SW480 (cell line): ENCODE results near the gene RNU1-2.
"Not testable (repeated sequence)": the region's sequence is repeated elsewhere in the genome, so short reads cannot be mapped to it uniquely, and the experiment has no call there.

Source experiments
- DNase-seq: peaks from one replicate; pipeline ENCODE4 v3.0.0-alpha.2; 2016; ENCODE audit warnings: low spot score

RNU1-2 gene

GRCh38 chr1:16911851-16912721 lies 16.3 kb downstream of the RNU1-2 start:
- DNase-seq: not testable (repeated sequence)

- not testable (repeated sequence) for DNase-seq
Measured at GRCh38 chr1:16912742-16913141, 17.0 kb downstream of the RNU1-2 start.

- no peak for DNase-seq
Measured at GRCh38 chr1:16913181-16913832, 17.5 kb downstream of the RNU1-2 start.

GRCh38 chr1:16913833-16914662 lies 18.3 kb downstream of the RNU1-2 start:
- peak; percentile 88 for DNase-seq

- not testable (repeated sequence) for DNase-seq
Measured at GRCh38 chr1:16914928-16915626, 19.3 kb downstream of the RNU1-2 start.

DNA sequence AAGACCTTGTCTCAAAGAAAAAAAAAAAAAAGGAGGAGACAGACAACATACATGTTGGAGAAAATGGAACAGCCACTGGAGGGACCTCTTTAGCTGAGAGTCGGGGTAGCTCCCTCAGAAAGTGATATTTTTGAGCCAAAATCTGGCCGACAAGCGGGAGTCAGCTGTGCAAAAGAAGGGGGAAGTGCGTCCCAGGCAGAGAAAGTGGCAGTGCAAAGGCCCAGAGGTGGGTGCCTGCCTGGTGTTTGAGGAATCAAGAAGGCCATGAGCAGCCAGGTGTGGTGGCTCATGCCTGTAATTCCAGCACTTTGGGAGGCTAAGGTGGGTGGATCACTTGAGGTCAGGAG lies 19.8 kb downstream of the RNU1-2 start:
- DNase-seq: no peak

- DNase-seq: not testable (repeated sequence)
Measured at GRCh38 chr1:16916036-16916880, 20.5 kb downstream of the RNU1-2 start.

DNA sequence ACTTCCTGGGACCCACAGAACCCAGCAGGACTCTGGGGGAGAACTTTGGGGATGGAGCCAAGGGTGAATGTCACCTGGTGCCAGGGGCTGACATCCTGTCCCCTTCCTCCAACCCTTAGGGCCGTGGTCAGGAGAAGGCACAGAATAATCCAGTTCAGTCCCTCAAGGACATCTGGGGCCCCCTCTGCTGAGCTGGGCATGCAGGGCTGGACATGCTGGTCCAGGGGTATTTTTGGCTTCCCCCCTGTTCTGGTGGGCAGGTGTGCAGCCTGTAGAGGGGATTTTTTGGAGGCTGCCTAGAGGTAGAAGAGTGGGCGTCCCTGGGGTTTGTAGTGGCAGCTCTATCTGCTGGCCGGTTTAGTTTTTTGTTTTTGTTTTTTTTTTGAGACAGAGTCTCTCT lies 22.6 kb downstream of the RNU1-2 start:
- no peak for DNase-seq

DNA sequence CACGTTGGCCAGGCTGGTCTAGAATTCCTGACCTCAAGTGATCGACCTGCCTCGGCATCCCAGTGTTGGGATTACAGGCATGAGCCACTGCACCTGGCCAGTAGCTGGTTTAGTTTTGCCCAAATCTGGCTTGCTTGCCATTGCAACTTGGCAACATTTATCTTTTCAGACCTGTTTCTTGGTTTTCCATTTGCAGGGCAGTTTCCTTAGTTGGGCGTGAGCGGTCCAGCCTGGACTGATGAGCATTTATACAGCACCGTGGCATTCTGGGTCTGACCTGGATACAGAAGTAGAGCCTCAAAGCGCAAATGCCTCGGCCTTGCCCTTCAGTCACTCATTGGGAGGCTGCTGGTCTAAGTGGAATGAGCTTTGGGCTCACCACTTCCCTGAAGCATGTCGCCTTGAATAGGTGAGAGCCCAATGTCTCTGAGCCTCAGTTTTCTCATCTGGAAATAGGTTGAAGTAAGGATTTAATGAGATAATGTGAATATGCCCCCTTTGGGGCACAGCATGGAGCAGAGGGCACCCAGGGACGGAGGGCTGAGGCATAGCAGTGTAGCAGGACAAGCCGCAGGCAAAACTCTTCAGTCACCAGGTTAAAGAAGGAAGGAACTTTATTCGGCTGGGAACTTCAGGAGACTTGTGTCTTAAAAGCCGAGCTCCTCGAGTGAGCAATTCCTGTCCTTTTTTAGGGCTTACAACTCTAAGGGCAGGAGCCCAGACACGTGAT lies 23.3 kb downstream of the RNU1-2 start:
- DNase-seq: not testable (repeated sequence)

DNA sequence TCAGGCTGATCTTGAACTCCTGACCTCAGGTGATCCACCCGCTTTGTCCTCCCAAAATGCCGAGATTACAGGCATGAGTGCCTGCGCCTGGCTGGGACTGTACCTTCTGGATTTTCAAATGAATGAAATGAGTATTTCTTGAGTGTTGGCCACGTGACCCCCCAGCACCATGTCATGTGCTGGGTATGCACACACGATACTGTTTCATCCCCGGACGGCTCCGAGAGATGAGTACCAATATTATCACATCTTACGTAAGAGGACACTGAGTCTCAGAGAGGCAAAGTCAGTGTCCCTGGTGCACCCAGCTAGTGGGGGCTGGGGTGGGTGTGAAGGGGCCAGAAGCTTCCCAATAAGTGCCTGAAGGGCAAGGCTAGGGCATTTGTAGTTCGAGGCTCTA lies 25.2 kb downstream of the RNU1-2 start:
- DNase-seq: no peak

- no peak for DNase-seq
Measured at GRCh38 chr1:16921391-16922185, 25.8 kb downstream of the RNU1-2 start, which contains the start of gene CROCC. Gene CROCC (plus strand): TSS chr1:16921931. CDS start chr1:16922019, 88 bp downstream.

DNA sequence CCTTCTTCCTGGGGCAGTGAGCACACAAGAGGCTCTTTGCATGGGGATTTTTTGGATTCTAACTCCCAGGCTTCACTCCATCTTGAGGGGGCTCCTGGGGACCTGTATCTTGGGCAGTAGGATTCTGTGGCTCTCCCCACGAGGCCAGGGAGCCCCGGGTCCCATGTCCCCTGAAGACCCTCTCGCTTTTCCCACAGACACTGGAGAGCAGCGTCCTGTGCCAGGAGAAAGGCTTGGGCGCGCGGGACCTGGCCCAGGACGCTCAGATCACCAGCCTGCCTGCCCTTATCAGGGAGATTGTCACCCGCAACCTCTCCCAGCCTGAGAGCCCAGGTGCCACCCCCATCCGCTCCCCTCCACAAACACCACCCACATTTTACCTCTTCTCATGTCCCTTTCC lies 26.7 kb downstream of the RNU1-2 start:
- no peak for DNase-seq

DNA sequence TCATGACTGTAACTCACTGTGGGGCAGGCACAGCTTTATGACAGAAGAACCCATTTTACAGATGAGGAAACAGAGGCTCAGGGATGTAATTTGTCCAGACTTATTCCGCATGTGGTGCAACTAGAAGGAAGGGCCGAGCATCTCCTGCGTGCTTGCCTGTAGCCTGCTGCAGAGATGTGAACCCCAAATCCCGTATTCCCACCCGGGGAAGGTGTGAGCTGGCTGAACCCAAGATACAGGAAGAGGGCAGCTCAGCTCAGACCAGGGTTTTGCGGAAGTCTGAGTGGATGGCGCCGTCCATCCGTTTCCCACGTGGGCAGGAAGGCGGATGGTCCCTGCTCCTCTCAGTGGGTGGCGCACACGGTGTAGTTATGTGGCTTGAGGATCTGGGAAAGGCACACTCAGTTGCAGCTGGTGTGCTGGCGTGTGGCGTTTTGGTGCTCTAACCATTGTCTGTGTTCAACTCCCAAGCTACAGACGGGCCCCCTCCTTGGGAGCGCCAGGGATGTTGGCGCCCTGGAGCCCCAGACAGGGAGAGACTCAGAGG lies 27.2 kb downstream of the RNU1-2 start:
- no peak for DNase-seq

DNA sequence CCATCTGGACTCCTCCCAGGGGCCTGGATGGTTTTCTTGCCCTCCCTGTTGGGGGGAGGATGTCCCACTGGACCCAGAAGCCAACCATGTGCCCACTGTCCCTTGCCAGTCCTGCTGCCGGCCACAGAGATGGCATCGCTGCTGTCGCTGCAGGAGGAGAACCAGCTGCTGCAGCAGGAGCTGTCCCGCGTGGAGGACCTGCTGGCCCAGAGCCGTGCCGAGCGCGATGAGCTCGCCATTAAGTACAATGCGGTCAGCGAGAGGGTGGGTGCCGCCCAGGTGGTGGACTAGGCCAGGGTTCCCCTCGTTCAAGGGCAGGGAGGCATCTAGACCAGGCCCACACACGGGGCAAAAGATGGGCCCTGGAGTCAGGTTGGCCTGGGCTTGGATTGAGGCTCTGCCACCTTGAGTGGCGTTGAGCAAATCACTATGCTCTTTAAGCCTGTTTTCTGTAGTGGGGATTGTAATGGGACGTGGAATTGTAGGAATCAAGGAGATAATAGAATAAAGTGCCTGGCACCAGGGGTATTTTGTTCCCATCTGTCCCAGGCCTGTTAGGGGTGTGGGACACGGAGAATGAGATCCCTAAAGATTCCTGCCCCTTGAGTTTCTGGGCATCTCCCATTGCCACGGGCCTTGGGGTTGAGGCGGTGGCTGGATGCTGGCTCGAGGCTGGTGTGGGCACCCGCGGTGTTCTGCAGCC lies 28.6 kb downstream of the RNU1-2 start:
- no peak for DNase-seq

DNA sequence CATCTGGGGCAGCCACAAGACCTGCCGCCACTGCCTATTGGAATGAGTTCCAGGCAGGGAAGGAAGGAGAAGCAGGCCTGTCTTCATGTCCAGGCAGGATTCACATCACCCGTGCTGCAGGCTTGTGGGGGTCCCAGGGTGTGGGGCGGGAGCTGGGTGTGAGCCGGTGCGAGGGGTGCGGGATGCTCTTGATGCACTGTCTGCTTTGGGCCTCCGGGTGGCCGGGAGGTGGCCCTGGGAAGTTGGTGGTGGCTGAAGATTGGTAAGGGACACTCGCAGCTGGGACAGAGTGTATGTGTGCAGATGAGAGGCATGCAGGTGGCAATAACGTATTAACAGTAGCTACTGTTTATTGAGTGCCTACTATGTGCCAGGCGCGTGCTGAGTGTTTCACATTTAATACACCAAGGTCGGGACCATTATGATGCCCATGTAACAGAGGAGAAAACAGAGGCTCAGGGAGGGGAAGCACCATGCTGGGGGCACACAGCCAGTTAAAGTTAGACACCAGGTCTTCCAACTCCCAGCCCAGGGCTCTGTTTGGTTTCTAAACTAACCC lies 29.2 kb downstream of the RNU1-2 start:
- no peak for DNase-seq

- DNase-seq: no peak
Measured at GRCh38 chr1:16925635-16926490, 30.1 kb downstream of the RNU1-2 start.

GRCh38 chr1:16926491-16927073 lies 30.8 kb downstream of the RNU1-2 start:
- no peak for DNase-seq
